Hematopoietic multipotent progenitor cell treated with erythropoietin and hydrocortisone succinate and interleukin-3 and kit ligand, for 17 days (in vitro differentiated cells): ENCODE results near the gene SLC46A3.
"Not testable (repeated sequence)": the region's sequence is repeated elsewhere in the genome, so short reads cannot be mapped to it uniquely, and the experiment has no call there.

Experiments
- DNase-seq: peaks from one replicate; pipeline ENCODE4 v3.0.0-alpha.2; 2015; ENCODE audit warnings: low spot score

SLC46A3 gene

GRCh38 chr13:28718543-28719226 is at the start of gene SLC46A3:
Gene SLC46A3, minus strand, starts transcription at chr13:28718970. Its CDS starts 972 bp downstream, at chr13:28717998.
- peak; percentile 77 for DNase-seq

GRCh38 chr13:28763887-28764286 is 45.1 kb upstream of the SLC46A3 start:
- no peak for DNase-seq

GRCh38 chr13:28761586-28761985 is 42.8 kb upstream of the SLC46A3 start:
- DNase-seq = no peak

- no peak for DNase-seq
Observed at GRCh38 chr13:28755546-28755870, 36.7 kb upstream of the SLC46A3 start.

GRCh38 chr13:28754698-28755545 is 36.2 kb upstream of the SLC46A3 start:
- no peak for DNase-seq

- DNase-seq = no peak
Observed at GRCh38 chr13:28753946-28754345, 35.2 kb upstream of the SLC46A3 start.

GRCh38 chr13:28753208-28753892 is 34.6 kb upstream of the SLC46A3 start:
- no peak for DNase-seq

- DNase-seq = no peak
Observed at GRCh38 chr13:28751175-28751960, 32.6 kb upstream of the SLC46A3 start.

GRCh38 chr13:28750187-28751045 is 31.6 kb upstream of the SLC46A3 start:
- DNase-seq = no peak

- no peak for DNase-seq
Observed at GRCh38 chr13:28747851-28748250, 29.1 kb upstream of the SLC46A3 start.

- no peak for DNase-seq
Observed at GRCh38 chr13:28746287-28746612, 27.5 kb upstream of the SLC46A3 start.

- no peak for DNase-seq
Observed at GRCh38 chr13:28744656-28745055, 25.9 kb upstream of the SLC46A3 start.

GRCh38 chr13:28744091-28744536 is 25.3 kb upstream of the SLC46A3 start:
- DNase-seq = no peak

- no peak for DNase-seq
Observed at GRCh38 chr13:28743499-28744083, 24.8 kb upstream of the SLC46A3 start.

- no peak for DNase-seq
Observed at GRCh38 chr13:28743020-28743419, 24.2 kb upstream of the SLC46A3 start.

GRCh38 chr13:28742445-28742844 is 23.7 kb upstream of the SLC46A3 start:
- DNase-seq = not testable (repeated sequence)

- DNase-seq = no peak
Observed at GRCh38 chr13:28741084-28741491, 22.3 kb upstream of the SLC46A3 start.

- no peak for DNase-seq
Observed at GRCh38 chr13:28739376-28739775, 20.6 kb upstream of the SLC46A3 start.

- DNase-seq = no peak
Observed at GRCh38 chr13:28735481-28736029, 16.8 kb upstream of the SLC46A3 start.

GRCh38 chr13:28734906-28735305 is 16.1 kb upstream of the SLC46A3 start:
- no peak for DNase-seq
